Ishikawa (cell line): ENCODE data around the gene POP4.

ENCODE experiments used
- CEBPB ChIP-seq: IDR thresholded peaks from 2 replicates; pipeline ENCODE4 v1.6.1; 2012
- RAD21 ChIP-seq: IDR thresholded peaks from 2 replicates; pipeline ENCODE4 v1.6.1; 2012; ENCODE audit warnings: low read depth

DNA sequence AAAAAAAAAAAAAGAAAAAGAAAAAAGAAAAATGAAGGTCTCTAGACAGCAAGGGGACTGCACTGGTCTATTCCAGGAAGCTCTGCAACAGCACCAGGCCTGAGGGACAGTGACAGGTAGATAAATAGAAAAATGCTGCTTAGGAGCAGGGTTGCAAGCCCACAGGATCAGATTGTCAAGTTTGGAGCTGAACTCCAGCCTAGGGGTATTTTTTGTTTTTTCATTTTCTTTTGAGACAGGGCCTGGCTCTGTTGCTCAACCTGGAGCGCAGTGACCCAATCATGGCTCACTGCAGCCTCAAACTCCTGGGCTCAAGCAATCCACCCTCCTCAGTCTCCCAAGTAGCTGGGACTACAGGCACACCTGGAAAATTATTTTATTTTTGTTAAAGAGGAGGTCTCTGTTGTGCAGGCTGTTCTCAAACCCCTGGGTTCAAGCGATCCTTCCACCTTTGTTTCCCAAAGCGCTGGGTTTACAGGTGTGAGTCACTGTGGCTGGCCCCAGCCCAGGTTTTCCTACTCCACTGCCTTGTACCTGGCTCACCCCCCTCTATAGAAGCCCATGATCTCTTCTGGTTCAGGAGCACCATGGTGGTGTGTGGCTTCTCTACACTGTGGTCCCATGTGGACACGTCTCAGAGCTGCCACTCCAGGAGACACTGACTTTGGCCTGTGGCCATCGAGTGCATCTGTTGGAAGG, 23.9 kb downstream of the POP4 start:
- TF ChIP-seq CEBPB: no peak
- no peak for TF ChIP-seq RAD21
